GM18526 (cell line): Measurements from ENCODE around the gene RELB.
A peak's percentile ranks its signal among the peaks of the same experiment; 100 is the strongest.

ENCODE experiments used
- POLR2A ChIP-seq: IDR thresholded peaks from 3 replicates; pipeline ENCODE4 v1.6.1; 2011; ENCODE audit not compliant: insufficient read length; ENCODE audit errors: extremely low read depth

Gene RELB

GRCh38 chr19:45079063-45079910, 78.0 kb downstream of the RELB start, which contains the start of gene GEMIN7:
Gene GEMIN7, plus strand, starts transcription at chr19:45079260. Its CDS starts 10,855 bp downstream, at chr19:45090115.
- TF ChIP-seq POLR2A: peak; percentile 72

GRCh38 chr19:45079911-45080370, 78.7 kb downstream of the RELB start:
- TF ChIP-seq POLR2A: no peak

- TF ChIP-seq POLR2A: no peak
Measured at GRCh38 chr19:45082170-45082569, 80.9 kb downstream of the RELB start.

- no peak for TF ChIP-seq POLR2A
Measured at GRCh38 chr19:45086480-45086879, 85.2 kb downstream of the RELB start.

GRCh38 chr19:45087531-45087930, 86.3 kb downstream of the RELB start:
- TF ChIP-seq POLR2A: no peak
